ENCODE data around the gene PFN4. TPM values are rescaled to one million over a fixed set of nuclear protein-coding genes. Genes with fewer than 3 reads are reported as not detected.

PFN4 gene
- total and polyA plus RNA-seq, 10 donors = 0.35 to 1.3 (median 0.75) TPM; not detected in 4

- Histone ChIP-seq H3K27me3 (replicated peaks in 1 of 7) (no peaks in the 10 kb centered on the region), H3K27ac (no peak overlapping the region), H3K4me3 (no peak overlapping the region), H3K36me3 (peaks cover 0 to 34% (median 6%) of the 10 kb centered on the region in 6 donors), H3K4me1 (no peaks in the 10 kb centered on the region), H3K9me3 (peaks cover 0 to 30% (median 14%) of the 10 kb centered on the region in 8 donors)
- no peak for DNase-seq
- TF ChIP-seq POLR2A (IDR thresholded peaks at IDR 0.05) (no peak), CTCF (IDR thresholded peaks at IDR 0.05 in 8 of 11, conservative IDR thresholded peaks at IDR 0.05 in 3 of 11) (no peak), POLR2AphosphoS5 (IDR thresholded peaks at IDR 0.05) (no peak)
- intact Hi-C loops (cut with DNase I; ENCODE audit: low total_unique reads) = no loop called here
Observed at GRCh38 chr2:24106786-24107185, 16.3 kb downstream of the PFN4 start.

- 23 to 50% (median 49%) methylated on average over 2 of the region's 2 CpGs for WGBS, 5 donors
- no peak for DNase-seq
- Histone ChIP-seq H3K9me3 (peaks cover 0 to 33% (median 14%) of the 10 kb centered on the region in 8 donors), H3K36me3 (peaks cover 0 to 38% (median 6%) of the 10 kb centered on the region in 6 donors), H3K4me3 (no peak overlapping the region), H3K27me3 (replicated peaks in 1 of 7) (no peaks in the 10 kb centered on the region), H3K4me1 (no peaks in the 10 kb centered on the region), H3K27ac (no peak overlapping the region)
- no peak for TF ChIP-seq POLR2AphosphoS5 (IDR thresholded peaks at IDR 0.05)
- intact Hi-C loops (cut with DNase I; ENCODE audit: low total_unique reads) = no loop called here
Observed at GRCh38 chr2:24105816-24106215, 17.3 kb downstream of the PFN4 start.

- intact Hi-C loops (cut with DNase I; ENCODE audit: low total_unique reads) = no loop called here
- Histone ChIP-seq H3K27me3 (replicated peaks in 1 of 7) (no peaks in the 10 kb centered on the region), H3K9me3 (peaks cover 0 to 40% (median 15%) of the 10 kb centered on the region in 8 donors), H3K36me3 (peaks cover 0 to 38% (median 6%) of the 10 kb centered on the region in 6 donors), H3K4me1 (no peaks in the 10 kb centered on the region), H3K4me3 (no peak overlapping the region), H3K27ac (no peak overlapping the region)
- no peak for DNase-seq
- WGBS, 5 donors = 51 to 78% (median 54%) methylated on average over 4 of the region's 4 CpGs
- TF ChIP-seq CTCF (IDR thresholded peaks at IDR 0.05 in 8 of 11, conservative IDR thresholded peaks at IDR 0.05 in 3 of 11) = no peak
- no peak for TF ChIP-seq POLR2A (IDR thresholded peaks at IDR 0.05)
- TF ChIP-seq POLR2AphosphoS5 (IDR thresholded peaks at IDR 0.05) = no peak
Observed at GRCh38 chr2:24104906-24105305, 18.2 kb downstream of the PFN4 start.

GRCh38 chr2:24104110-24104650 is 19.0 kb downstream of the PFN4 start:
- Histone ChIP-seq H3K36me3 (peaks cover 0 to 38% (median 6%) of the 10 kb centered on the region in 6 donors), H3K4me3 (no peak overlapping the region), H3K9me3 (peaks cover 0 to 37% (median 11%) of the 10 kb centered on the region in 8 donors), H3K27ac (no peak overlapping the region), H3K27me3 (replicated peaks in 1 of 7) (no peaks in the 10 kb centered on the region), H3K4me1 (no peaks in the 10 kb centered on the region)
- 86 to 96% (median 93%) methylated on average over 6 to 8 of the region's 8 CpGs for WGBS, 5 donors
- TF ChIP-seq CTCF (IDR thresholded peaks at IDR 0.05 in 8 of 11, conservative IDR thresholded peaks at IDR 0.05 in 3 of 11) = no peak
- no peak for TF ChIP-seq POLR2A (IDR thresholded peaks at IDR 0.05)
- no peak for TF ChIP-seq POLR2AphosphoS5 (IDR thresholded peaks at IDR 0.05)
- intact Hi-C loops (cut with DNase I; ENCODE audit: low total_unique reads) = no loop called here
- no peak for DNase-seq

All from spleen (tissue), 11 donors.